T-helper 1 cell treated with Interleukin-12 subunit alpha and Interleukin-12 subunit beta and Interleukin-4 antibody, amounts not matched to agents 30 ng/mL and 1 ng/mL, for 36 hours (primary cell): ENCODE results near the gene CDH3. TPM values are rescaled to one million over a fixed set of nuclear protein-coding genes. Genes with fewer than 3 reads are reported as not detected.

Source experiments
- intact Hi-C: fragments of 100-400 bp; cut with micrococcal nuclease; formaldehyde crosslinking; loops from one replicate; pipeline ENCODE4 v1.15.1; 2024
- total RNA-seq: library from RNA; stranded (reverse); gene quantifications from 2 replicates; pipeline ENCODE4 v1.2.3, GENCODE V29; 2022

CDH3 gene
- total RNA-seq, 1 donor from 2014 or later, result 0.71 TPM

GRCh38 chr16:68737046-68737729 lies 92.1 kb downstream of the CDH3 start, which contains the start of gene CDH1:
Gene CDH1 (plus strand): TSS chr16:68737292. CDS start chr16:68737416, 124 bp downstream.
- intact Hi-C loops, result loop anchor here (1.0 kb wide), 1 partner anchor 15 kb away; no protein-coding TSS in a partner anchor

DNA sequence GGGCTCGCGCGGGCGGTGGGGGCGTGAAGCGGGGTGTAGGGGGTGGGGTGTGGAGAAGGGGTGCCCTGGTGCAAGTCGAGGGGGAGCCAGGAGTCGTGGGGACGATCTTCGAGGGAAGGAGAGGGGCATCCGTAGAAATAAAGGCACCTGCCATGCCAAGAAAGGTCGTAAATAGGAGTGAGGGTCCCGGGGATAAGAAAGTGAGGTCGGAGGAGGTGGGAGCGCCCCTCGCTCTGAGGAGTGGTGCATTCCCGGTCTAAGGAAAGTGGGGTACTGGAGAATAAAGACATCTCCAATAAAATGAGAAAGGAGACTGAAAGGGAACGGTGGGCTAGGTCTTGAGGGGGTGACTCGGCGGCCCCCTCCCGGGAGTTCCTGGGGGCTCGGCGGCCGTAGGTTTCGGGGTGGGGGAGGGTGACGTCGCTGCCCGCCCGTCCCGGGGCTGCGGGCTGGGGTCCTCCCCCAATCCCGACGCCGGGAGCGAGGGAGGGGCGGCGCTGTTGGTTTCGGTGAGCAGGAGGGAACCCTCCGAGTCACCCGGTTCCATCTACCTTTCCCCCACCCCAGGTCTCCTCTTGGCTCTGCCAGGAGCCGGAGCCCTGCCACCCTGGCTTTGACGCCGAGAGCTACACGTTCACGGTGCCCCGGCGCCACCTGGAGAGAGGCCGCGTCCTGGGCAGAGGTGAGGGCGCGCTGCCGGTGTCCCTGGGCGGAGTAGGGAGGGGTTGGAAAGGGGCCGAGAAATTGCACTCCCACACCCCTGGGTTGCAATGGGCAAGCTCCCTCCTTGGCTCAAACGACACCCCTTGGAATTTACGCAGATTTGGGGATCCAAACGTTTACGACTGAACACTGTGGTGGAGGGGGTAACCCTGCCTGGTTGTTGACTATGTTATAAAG lies 92.9 kb downstream of the CDH3 start:
- intact Hi-C loops, result loop anchor here (1.0 kb wide), 1 partner anchor 14 kb away; no protein-coding TSS in a partner anchor

DNA sequence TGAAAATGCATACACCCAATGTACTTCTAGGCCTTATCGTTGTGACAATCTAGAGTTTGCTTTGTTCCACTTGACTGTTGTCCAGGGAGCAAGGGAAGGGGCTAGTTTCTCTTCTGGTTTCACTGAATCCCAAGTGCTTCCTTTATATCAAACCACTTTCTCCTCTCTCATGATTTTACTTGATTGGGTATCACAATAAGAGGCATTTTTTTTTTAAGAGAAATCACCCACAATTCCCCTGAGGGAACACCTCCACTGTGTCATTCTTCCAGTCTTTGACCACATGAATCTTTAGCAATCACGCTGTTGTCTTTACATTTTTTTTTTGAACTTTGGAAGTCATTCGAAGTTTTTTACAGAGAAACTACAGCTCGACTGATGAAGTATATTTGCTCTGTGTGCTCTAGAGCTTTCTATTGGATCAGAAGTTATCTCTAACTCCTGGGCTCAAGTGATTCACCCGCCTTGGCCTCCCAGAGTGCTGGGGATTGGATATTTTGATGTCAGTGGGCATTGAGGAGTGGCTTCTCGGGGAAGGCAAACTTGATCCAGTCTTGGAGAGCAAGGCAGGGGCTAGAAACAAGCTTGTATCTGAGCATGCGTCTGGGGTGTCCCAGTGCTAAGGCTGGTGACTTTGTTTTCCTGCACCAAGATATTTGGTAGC lies 95.0 kb downstream of the CDH3 start:
- intact Hi-C loops, result no loop called here

GRCh38 chr16:68740628-68741346 lies 95.7 kb downstream of the CDH3 start:
- intact Hi-C loops, result no loop called here

DNA sequence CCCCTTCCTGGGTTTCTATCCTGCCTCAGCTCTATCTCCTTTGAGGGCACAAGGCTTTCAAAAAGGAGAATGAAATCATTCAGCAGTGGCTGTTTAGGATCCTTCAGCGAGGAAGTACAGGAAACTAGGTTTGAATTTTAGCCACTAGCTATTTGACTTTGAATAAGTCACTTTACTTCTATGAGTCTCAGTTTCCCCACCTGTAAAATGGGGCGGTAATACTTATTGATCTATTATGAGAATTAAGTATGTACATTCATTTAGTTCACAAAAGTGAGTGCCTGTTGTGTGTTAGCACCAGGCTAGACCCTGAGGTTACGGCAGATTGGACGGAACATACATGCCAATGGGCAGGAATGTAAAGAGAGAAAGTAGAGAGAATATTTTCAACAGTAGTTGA lies 98.6 kb downstream of the CDH3 start:
- intact Hi-C loops, result no loop called here

DNA sequence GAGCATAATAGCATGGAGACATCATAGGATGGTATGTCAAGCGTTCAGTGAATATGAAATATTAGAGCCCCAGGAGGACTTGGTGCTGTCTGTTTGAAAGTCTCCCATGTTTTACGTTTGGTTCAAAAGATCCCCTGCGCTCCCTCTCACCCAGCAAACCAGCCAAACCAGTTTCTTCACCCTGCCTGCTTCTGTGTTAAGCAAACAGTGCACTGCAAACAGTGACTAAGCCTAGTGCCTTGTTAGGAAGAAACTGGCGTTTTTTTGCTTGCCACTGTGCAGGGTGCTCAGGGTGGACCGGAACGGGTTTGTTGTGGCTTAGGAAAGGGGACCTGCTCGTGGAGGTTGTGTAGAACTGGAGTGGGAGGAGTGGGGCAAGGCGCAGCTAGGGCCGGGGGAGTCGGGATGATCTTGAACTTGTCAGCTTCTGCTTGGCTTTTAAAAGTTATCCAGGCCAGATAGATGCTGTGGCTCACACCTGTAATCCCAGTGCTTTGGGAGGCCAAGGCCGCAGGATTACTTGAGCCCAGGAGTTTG lies 99.7 kb downstream of the CDH3 start:
- intact Hi-C loops, result loop anchor here (5.0 kb wide), 1 partner anchor 57 kb away; no protein-coding TSS in a partner anchor

DNA sequence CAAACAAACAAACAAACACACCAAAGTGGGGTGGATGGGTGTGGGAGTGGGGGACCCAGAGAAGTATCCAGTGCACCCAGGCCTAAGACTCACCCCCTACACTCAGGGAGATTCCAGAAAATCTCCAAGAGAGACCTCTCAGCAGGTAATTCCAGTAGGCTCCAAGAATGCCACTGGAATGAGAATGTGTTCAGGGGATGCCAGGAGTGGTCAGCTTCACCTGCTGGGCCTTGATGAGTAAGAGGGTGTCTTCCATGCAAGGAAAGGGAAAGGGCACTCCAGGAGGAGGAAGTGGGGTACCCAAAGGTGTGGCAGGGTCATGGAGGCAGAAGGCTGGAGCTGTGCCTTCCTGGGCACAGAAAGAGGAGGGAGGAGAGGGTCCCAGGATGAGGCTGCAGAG lies 101.8 kb downstream of the CDH3 start:
- intact Hi-C loops, result loop anchor here (5.0 kb wide), 1 partner anchor 55 kb away; no protein-coding TSS in a partner anchor

DNA sequence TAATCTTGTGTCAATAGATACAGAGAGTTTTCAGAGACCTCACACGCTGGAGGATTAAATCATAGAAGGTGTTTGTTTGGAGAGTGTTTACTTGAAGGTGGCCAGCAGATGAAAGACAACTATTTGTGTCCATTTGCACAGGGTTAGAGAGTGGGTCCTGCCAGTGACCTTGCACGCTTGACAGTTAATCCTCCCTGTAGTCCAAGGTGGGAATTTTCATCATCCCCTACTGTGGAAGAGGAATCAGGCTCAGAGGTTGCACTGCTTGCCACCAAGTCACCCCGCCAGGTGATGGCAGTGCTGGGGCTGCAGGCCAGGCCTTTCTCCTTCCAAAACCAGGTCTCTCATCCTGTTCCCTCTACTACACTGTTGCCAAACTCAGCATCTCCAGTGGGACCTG lies 104.3 kb downstream of the CDH3 start:
- intact Hi-C loops, result loop anchor here (5.0 kb wide), 1 partner anchor 53 kb away; no protein-coding TSS in a partner anchor

Other genes with a start within 250 kb of the CDH3 start
- gene SMPD3, start 196.8 kb upstream of the CDH3 start, total RNA-seq, result 8.8 and 9.4 TPM in 2 replicates
- 30.1 and 30.8 TPM in 2 replicates for gene ZFP90, start 106.0 kb upstream of the CDH3 start, total RNA-seq
- 0.93 and 1.3 TPM in 2 replicates for gene CDH1, start 92.0 kb downstream of the CDH3 start, total RNA-seq
- gene TANGO6, start 198.2 kb downstream of the CDH3 start, total RNA-seq, result 22.0 and 24.7 TPM in 2 replicates